BLaER1 (cell line): Measurements from ENCODE around the gene SLIT3.

Source experiments
- H3K27ac ChIP-seq: shearing (Covaris generic); formaldehyde crosslinking; 2 replicates; pipeline ENCODE4 v1.8.1; 2022
- H3K27me3 ChIP-seq: shearing (Covaris generic); formaldehyde crosslinking; 2 replicates; pipeline ENCODE4 v1.8.1; 2022
- H3K36me3 ChIP-seq: shearing (Covaris generic); formaldehyde crosslinking; 2 replicates; pipeline ENCODE4 v1.8.1; 2022
- H3K4me1 ChIP-seq: shearing (Covaris generic); formaldehyde crosslinking; 2 replicates; pipeline ENCODE4 v1.8.1; 2022
- H3K4me2 ChIP-seq: shearing (Covaris generic); formaldehyde crosslinking; 2 replicates; pipeline ENCODE4 v1.8.1; 2022
- H3K4me3 ChIP-seq: shearing (Covaris generic); formaldehyde crosslinking; 2 replicates; pipeline ENCODE4 v1.8.1; 2022
- H3K9ac ChIP-seq: shearing (Covaris generic); formaldehyde crosslinking; 2 replicates; pipeline ENCODE4 v1.8.1; 2022
- H3K9me3 ChIP-seq: shearing (Covaris generic); formaldehyde crosslinking; 2 replicates; pipeline ENCODE4 v1.8.1; 2022
- H4K20me1 ChIP-seq: shearing (Covaris generic); formaldehyde crosslinking; 2 replicates; pipeline ENCODE4 v1.8.1; 2022
- Cebpa-rat ChIP-seq: shearing (Covaris generic); IDR thresholded peaks from 2 replicates; pipeline ENCODE4 v1.8.1; 2022

SLIT3 gene

DNA sequence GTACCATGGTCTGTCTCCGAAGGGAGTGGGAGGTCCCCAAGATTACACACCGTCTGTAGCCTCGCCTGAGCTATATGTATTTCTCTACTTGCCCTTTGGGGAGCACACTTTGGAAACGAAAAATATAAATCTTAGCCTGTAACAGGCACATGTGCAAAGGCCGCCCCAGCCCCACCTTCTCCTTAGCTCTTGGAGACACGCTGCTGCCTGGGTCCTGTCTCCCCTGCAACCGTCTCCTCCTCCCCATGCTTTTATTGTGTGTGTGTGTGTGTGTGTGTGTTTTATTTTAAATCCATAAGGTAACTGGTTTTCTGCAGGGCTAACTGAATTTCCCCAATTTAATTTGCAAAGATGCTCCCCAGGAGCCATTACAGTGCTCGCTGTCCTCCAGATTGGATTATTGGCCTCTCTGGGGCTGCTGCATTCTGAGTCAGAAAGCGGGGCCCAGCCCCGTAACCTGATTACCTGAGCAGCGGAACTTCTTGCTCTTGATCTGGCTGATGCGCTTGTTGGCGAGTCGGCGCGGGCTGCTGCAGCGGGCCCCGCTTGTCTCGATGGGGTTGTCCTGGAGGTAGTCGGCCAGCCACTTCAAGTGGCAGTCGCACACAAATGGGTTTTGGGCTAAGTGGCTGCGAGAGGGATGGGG is 528.5 kb downstream of the SLIT3 start:
- H4K20me1 ChIP-seq: no peaks in the 10 kb centered on the region
- no peak for TF ChIP-seq Cebpa-rat
- peaks cover 12% of the 10 kb centered on the region for H3K9me3 ChIP-seq
- no peak overlapping the region for H3K9ac ChIP-seq
- no peaks in the 10 kb centered on the region for H3K27me3 ChIP-seq
- H3K4me2 ChIP-seq: no peak overlapping the region
- no peak overlapping the region for H3K27ac ChIP-seq
- H3K4me3 ChIP-seq: no peak overlapping the region
- peaks cover 13% of the 10 kb centered on the region for H3K4me1 ChIP-seq
- H3K36me3 ChIP-seq: no peaks in the 10 kb centered on the region

DNA sequence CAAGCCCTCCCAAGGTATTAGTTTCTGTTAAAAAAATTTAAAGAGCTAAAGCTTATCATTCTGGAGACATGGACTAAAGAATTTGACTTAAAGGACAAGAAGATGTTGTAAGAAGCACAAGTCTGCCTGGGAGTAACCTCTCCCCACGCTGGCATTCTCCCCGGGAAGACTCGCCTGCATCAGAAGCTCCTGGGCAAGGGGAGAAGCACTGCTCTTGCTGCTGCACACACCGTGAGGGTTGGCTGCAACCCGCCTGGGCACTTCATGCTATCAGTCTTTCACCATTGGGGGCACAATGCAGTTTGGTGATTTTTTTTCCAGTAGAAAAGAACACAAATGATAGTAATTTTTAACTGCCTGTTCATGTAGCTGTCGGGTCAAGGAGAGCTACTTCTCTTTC is 529.3 kb downstream of the SLIT3 start:
- TF ChIP-seq Cebpa-rat: no peak
- H3K9me3 ChIP-seq: peaks cover 16% of the 10 kb centered on the region
- no peaks in the 10 kb centered on the region for H3K36me3 ChIP-seq
- H3K4me3 ChIP-seq: no peak overlapping the region
- H4K20me1 ChIP-seq: no peaks in the 10 kb centered on the region
- no peak overlapping the region for H3K9ac ChIP-seq
- H3K27me3 ChIP-seq: no peaks in the 10 kb centered on the region
- H3K4me2 ChIP-seq: no peak overlapping the region
- peaks cover 13% of the 10 kb centered on the region for H3K4me1 ChIP-seq
- H3K27ac ChIP-seq: no peak overlapping the region

GRCh38 chr5:168770996-168771395 is 529.9 kb downstream of the SLIT3 start:
- TF ChIP-seq Cebpa-rat: no peak
- no peak overlapping the region for H3K9ac ChIP-seq

DNA sequence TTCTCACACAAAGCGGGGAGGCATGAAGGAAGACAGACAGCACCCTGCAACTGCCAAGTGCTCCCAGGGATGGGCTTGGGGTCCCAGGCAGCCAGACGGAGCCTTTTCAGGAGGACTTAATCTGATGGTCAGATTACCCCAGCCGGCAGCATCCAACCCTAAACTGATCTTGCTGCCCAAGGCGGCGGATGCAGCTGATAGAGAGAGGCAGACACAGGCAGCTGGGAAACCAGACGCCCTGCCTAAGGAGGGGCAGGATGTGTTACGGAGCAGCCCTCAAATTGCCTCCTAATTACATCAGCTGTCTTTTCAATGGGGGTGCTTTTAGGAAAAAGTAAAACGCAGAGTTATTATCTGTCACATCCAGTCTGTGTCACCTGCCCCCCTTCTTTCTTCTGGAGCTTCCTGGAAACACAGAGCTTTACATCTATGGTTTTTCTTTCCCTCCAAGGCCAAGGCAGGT is 530.9 kb downstream of the SLIT3 start:
- Histone ChIP-seq H3K36me3 (no peaks in the 10 kb centered on the region), H3K4me2 (no peak overlapping the region), H3K4me3 (no peak overlapping the region), H3K9ac (no peak overlapping the region), H3K9me3 (peaks cover 16% of the 10 kb centered on the region), H3K27ac (no peak overlapping the region), H3K4me1 (no peaks in the 10 kb centered on the region; the same call in 1 of the 2 replicates), H4K20me1 (no peaks in the 10 kb centered on the region), H3K27me3 (no peaks in the 10 kb centered on the region)
- no peak for TF ChIP-seq Cebpa-rat

More at GRCh38 chr5:168770996-168771395, 529.9 kb downstream of the SLIT3 start:
- no peak overlapping the region for H3K27ac ChIP-seq
- peaks cover 6% of the 10 kb centered on the region for H3K4me1 ChIP-seq
- H4K20me1 ChIP-seq: no peaks in the 10 kb centered on the region
- H3K27me3 ChIP-seq: no peaks in the 10 kb centered on the region
- no peak overlapping the region for H3K4me2 ChIP-seq
- H3K4me3 ChIP-seq: no peak overlapping the region
- H3K9me3 ChIP-seq: peaks cover 16% of the 10 kb centered on the region
- no peaks in the 10 kb centered on the region for H3K36me3 ChIP-seq

DNA sequence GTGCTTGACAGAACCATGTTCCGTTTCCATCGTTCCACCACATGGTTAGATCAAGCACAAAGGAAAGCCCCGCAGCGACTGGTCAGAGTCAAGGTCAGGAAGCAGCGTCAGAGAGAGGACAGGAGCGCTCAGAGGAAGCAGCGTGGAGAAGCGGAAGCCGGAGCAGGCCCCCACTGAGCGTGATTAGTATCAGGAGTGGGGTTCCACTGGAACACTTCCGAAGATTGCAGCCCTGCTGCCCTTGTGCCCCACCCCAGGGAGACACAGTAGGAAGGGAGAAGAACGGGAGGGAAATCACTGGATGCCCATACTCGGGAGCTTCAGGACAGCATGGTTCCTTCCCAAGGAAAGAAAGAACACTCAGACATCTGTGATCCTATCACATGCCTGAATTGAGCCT is 532.8 kb downstream of the SLIT3 start:
- H3K4me1 ChIP-seq: no peaks in the 10 kb centered on the region; the same call in 1 of the 2 replicates
- no peak overlapping the region for H3K9ac ChIP-seq
- H4K20me1 ChIP-seq: no peaks in the 10 kb centered on the region
- no peaks in the 10 kb centered on the region for H3K36me3 ChIP-seq
- H3K4me3 ChIP-seq: no peak overlapping the region
- TF ChIP-seq Cebpa-rat: no peak
- H3K4me2 ChIP-seq: no peak overlapping the region
- peaks cover 16% of the 10 kb centered on the region for H3K9me3 ChIP-seq
- no peak overlapping the region for H3K27ac ChIP-seq
- no peaks in the 10 kb centered on the region for H3K27me3 ChIP-seq

DNA sequence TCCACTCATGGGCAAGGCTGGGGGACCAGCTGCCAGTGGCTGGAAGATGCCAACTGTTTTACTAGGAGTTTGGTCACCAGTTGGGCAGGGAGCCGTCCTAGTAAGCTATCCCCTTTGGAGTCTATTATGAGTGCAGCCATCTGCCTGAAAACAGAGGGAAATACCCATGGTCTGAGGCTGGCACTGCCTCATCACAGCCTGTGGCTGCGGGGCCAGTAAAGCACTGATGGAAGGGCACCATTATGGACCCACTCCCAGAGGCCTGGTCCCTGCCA is 534.6 kb downstream of the SLIT3 start:
- H3K4me1 ChIP-seq: no peaks in the 10 kb centered on the region; the same call in 1 of the 2 replicates
- no peak for TF ChIP-seq Cebpa-rat
- no peak overlapping the region for H3K9ac ChIP-seq
- no peaks in the 10 kb centered on the region for H3K27me3 ChIP-seq
- H3K4me3 ChIP-seq: no peak overlapping the region
- no peak overlapping the region for H3K27ac ChIP-seq
- no peaks in the 10 kb centered on the region for H3K36me3 ChIP-seq
- no peak overlapping the region for H3K4me2 ChIP-seq
- H4K20me1 ChIP-seq: no peaks in the 10 kb centered on the region
- peaks cover 16% of the 10 kb centered on the region for H3K9me3 ChIP-seq

DNA sequence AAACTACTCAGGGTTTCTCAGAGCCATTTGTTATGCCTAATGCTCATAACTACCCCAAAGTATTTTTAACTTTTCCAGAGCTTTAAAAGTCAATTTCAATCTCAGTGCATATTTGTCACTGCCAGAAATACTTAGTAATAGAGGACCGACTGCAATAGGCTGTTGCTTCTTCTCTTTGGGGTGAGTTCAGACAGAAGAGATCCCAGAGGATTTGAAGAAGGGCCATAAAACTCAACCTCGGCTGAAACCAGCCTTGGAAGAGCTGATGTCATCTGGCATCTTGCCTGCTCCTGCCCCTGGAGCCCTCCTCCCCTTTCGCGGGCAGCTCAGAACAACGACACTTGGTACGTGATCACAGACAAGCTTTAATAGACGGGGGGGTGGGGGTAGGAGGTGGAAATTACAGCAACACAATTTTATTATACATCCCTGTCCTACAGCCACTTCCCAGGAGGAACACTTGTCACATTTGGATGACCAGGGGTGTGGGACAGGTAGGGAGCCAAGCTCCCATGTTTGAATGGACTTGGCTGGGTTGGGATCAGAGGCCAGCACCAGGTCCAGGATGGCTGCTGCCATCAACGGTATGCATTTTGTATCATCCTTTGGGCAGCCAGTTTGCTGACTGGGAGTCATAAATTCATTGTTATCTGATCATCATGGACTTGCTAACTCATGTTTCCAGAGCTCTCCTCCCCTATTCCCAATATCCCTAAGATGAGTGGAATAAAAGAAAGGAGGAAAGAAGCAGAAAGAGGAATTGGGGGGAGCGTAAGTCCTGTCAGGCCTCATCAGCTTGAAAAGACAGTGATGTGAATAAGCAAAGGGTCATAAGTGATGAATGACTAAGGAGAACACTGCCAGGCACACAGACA is 535.2 kb downstream of the SLIT3 start:
- H3K9ac ChIP-seq: no peak overlapping the region
- TF ChIP-seq Cebpa-rat: no peak
- H3K4me3 ChIP-seq: no peak overlapping the region
- no peaks in the 10 kb centered on the region; the same call in 1 of the 2 replicates for H3K4me1 ChIP-seq
- H3K36me3 ChIP-seq: no peaks in the 10 kb centered on the region
- peaks cover 16% of the 10 kb centered on the region for H3K9me3 ChIP-seq
- H3K27me3 ChIP-seq: no peaks in the 10 kb centered on the region
- H4K20me1 ChIP-seq: no peaks in the 10 kb centered on the region
- no peak overlapping the region for H3K27ac ChIP-seq
- H3K4me2 ChIP-seq: no peak overlapping the region

GRCh38 chr5:168765086-168765550 is 535.8 kb downstream of the SLIT3 start:
- Histone ChIP-seq H4K20me1 (no peaks in the 10 kb centered on the region), H3K4me3 (no peak overlapping the region), H3K4me2 (no peak overlapping the region), H3K9me3 (peaks cover 16% of the 10 kb centered on the region), H3K27ac (no peak overlapping the region), H3K36me3 (no peaks in the 10 kb centered on the region), H3K4me1 (no peaks in the 10 kb centered on the region; the same call in 1 of the 2 replicates), H3K9ac (no peak overlapping the region), H3K27me3 (no peaks in the 10 kb centered on the region)
- TF ChIP-seq Cebpa-rat: no peak

DNA sequence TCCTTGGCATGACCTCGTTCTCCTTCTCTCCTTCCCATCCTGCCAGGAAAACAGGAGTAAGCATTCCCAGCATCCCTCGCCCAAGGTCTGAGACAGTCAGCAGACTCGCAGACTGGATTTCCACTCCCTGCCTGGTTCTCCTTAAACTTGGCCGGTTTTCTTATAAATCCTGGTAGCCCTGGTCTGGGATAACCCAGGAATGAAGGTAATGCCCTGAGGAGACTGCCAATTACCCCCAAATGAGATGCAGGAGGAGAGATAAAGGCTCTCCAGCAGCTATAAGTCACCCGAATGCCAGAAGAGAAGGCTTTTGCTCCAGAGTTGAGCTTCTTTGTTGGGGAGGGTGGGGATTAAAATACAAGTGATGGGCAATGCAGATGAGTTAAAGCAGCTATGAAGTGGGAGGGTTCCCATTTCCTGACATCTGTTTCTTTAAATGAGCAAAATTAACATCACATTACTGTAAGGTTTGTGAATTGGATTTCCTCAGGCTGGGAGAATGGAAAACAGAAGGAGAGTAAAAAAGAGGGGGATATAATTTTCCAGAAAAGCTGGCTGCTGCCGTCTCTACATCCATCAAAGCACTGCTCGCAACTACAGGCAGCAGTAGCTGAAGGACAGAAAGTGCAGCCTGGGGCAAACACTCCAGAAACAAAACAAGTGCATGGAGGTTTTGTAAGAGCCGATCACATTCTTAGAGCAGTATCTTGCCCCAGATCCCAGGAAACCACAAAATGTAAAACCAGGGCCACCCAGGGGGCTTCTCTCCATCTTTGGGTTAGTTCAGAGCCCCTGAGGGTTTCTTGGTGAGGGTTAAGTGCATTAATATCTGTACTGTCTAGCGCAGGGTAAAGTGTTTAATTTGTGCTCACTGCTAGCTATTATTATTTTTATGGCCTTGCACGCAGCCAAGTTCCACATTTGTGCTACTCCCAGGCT is 544.2 kb downstream of the SLIT3 start:
- no peak for TF ChIP-seq Cebpa-rat
- H3K4me3 ChIP-seq: no peak overlapping the region
- no peak overlapping the region for H3K9ac ChIP-seq
- H3K4me2 ChIP-seq: peak overlapping the region; percentile 59
- peaks cover 16% of the 10 kb centered on the region for H3K4me1 ChIP-seq
- no peaks in the 10 kb centered on the region for H3K9me3 ChIP-seq
- H3K27ac ChIP-seq: no peak overlapping the region
- H4K20me1 ChIP-seq: no peaks in the 10 kb centered on the region
- H3K27me3 ChIP-seq: no peaks in the 10 kb centered on the region
- no peaks in the 10 kb centered on the region for H3K36me3 ChIP-seq
